H1 (cell line): ENCODE results near the gene AQP7. TPM values are rescaled to one million over a fixed set of nuclear protein-coding genes. Genes with fewer than 3 reads are reported as not detected.

Experiments used
- CTCF ChIA-PET: fragments of 300-600 bp; sonication (Branson Sonifier 250); formaldehyde crosslinking; loops from one replicate; lab custom pipeline; 2021; ENCODE audit not compliant: partially characterized antibody; lab: Charles Lee
- POLR2A ChIA-PET: fragments of 300-600 bp; sonication (Branson Sonifier 250); formaldehyde crosslinking; loops from one replicate; lab custom pipeline; 2021; ENCODE audit warnings: inconsistent platforms; ENCODE audit not compliant: partially characterized antibody; lab: Charles Lee
- DNase-seq, 2 experiments: peaks; one replicate each; pipeline versions ENCODE4 v3.0.0 to v3.0.0-alpha.2; 2010 to 2022; ENCODE audit warnings: low spot score in 2 of 2, low read depth in 1 of 2, mixed read lengths in 1 of 2
- FAIRE-seq: peaks from 2 replicates; lab custom pipeline; 2011; peaks lifted over from hg19 to GRCh38; lab: Jason Lieb, UNC
- H2AFZ ChIP-seq: 2 replicates; pipeline ENCODE4 v1.8.1; 2012; ENCODE audit warnings: low read length, inconsistent platforms
- H2AK5ac ChIP-seq: 2 replicates; pipeline ENCODE4 v1.6.1; 2013; ENCODE audit warnings: low read depth, low read length
- H2BK120ac ChIP-seq: replicated peaks from 2 replicates; pipeline ENCODE3; 2013; ENCODE audit warnings: low read depth, low read length, inconsistent platforms
- H2BK12ac ChIP-seq: 2 replicates; pipeline ENCODE4 v1.6.1; 2013; ENCODE audit warnings: low read depth, low read length
- H2BK15ac ChIP-seq: 2 replicates; pipeline ENCODE4 v1.6.1; 2013; ENCODE audit warnings: low read length
- H2BK20ac ChIP-seq: 2 replicates; pipeline ENCODE4 v1.6.1; 2013; ENCODE audit warnings: low read length
- H2BK5ac ChIP-seq: 2 replicates; pipeline ENCODE4 v1.6.1; 2013; ENCODE audit warnings: low read depth, low read length
- H3K14ac ChIP-seq: 2 replicates; pipeline ENCODE4 v1.6.1; 2013; ENCODE audit warnings: inconsistent platforms; ENCODE audit not compliant: insufficient read length
- H3K18ac ChIP-seq: 2 replicates; pipeline ENCODE4 v1.6.1; 2013; ENCODE audit warnings: low read length; ENCODE audit errors: extremely low read depth
- H3K23ac ChIP-seq: 2 replicates; pipeline ENCODE4 v1.6.1; 2013; ENCODE audit warnings: inconsistent platforms; ENCODE audit not compliant: insufficient read length
- H3K23me2 ChIP-seq: 2 replicates; pipeline ENCODE4 v1.6.1; 2013; ENCODE audit warnings: low read depth, low read length
- H3K27ac ChIP-seq: 2 replicates; pipeline ENCODE4 v1.6.1; 2011; ENCODE audit warnings: low read depth, low read length, inconsistent platforms
- H3K27me3 ChIP-seq, 4 experiments: replicated peaks in 1 of 4; 1 replicate in 1 of 4; 2 replicates in 3 of 4; pipeline versions ENCODE4 v1.6.1 to v1.8.1; 2011 to 2013; ENCODE audit warnings: low read length in 3 of 4, mild to moderate bottlenecking in 3 of 4, inconsistent platforms in 2 of 4, mixed read lengths in 2 of 4, moderate library complexity in 1 of 4; ENCODE audit not compliant: control insufficient read depth in 3 of 4, insufficient read depth in 3 of 4; ENCODE audit errors: extremely low read depth in 1 of 4
- H3K36me3 ChIP-seq, 4 experiments: 2 replicates each; pipeline versions ENCODE4 v1.6.1 to v1.8.1; 2011 to 2013; ENCODE audit warnings: mild to moderate bottlenecking in 4 of 4, low read length in 3 of 4, moderate library complexity in 2 of 4, control low read depth in 1 of 4, inconsistent platforms in 1 of 4; ENCODE audit not compliant: insufficient read depth in 4 of 4, control insufficient read depth in 2 of 4
- H3K4ac ChIP-seq: replicated peaks from 2 replicates; pipeline ENCODE3; 2013; ENCODE audit warnings: low read length, low read depth, mixed read lengths, inconsistent platforms; ENCODE audit not compliant: insufficient read length
- H3K4me1 ChIP-seq, 4 experiments: replicated peaks in 1 of 4; 1 replicate in 1 of 4; 2 replicates in 3 of 4; pipeline versions ENCODE4 v1.6.1 to v1.8.1; 2011 to 2013; ENCODE audit warnings: low read length in 3 of 4, inconsistent platforms in 2 of 4, mixed read lengths in 1 of 4; ENCODE audit not compliant: insufficient read depth in 4 of 4, control insufficient read depth in 3 of 4
- H3K4me2 ChIP-seq, 2 experiments: 2 replicates each; pipeline versions ENCODE4 v1.6.1 to v1.8.1; 2011 to 2013; ENCODE audit warnings: low read depth in 2 of 2, low read length in 2 of 2, control low read depth in 1 of 2, inconsistent platforms in 1 of 2, mild to moderate bottlenecking in 1 of 2; ENCODE audit not compliant: insufficient read depth in 1 of 2
- H3K4me3 ChIP-seq, 4 experiments: fragments of 200-600, 300-600 bp in 1 of 4; sonication (generic), shearing (Covaris generic), sonication (Bioruptor Twin) in 1 of 4; 2 replicates each; pipeline versions ENCODE4 v1.5.1 to v1.8.1; 2011 to 2016; ENCODE audit warnings: low read length in 4 of 4, low read depth in 3 of 4, control low read depth in 2 of 4, inconsistent platforms in 2 of 4, mild to moderate bottlenecking in 2 of 4, mixed read lengths in 1 of 4, moderate library complexity in 1 of 4; ENCODE audit not compliant: insufficient read depth in 2 of 4; ENCODE audit errors: extremely low read depth in 1 of 4
- H3K56ac ChIP-seq: replicated peaks from 2 replicates; pipeline ENCODE3; 2013; ENCODE audit warnings: low read depth, mild to moderate bottlenecking, mixed read lengths, low read length, inconsistent platforms; ENCODE audit not compliant: insufficient read length
- H3K79me1 ChIP-seq: 2 replicates; pipeline ENCODE4 v1.6.1; 2013; ENCODE audit warnings: low read depth, low read length, control low read depth
- H3K79me2 ChIP-seq, 2 experiments: 2 replicates each; pipeline versions ENCODE4 v1.6.1 to v1.8.1; 2012 to 2013; ENCODE audit warnings: low read length in 2 of 2, mild to moderate bottlenecking in 2 of 2, inconsistent platforms in 1 of 2; ENCODE audit not compliant: insufficient read depth in 2 of 2, control insufficient read depth in 1 of 2
- H3K9ac ChIP-seq, 4 experiments: replicated peaks in 1 of 4; 1 replicate in 1 of 4; 2 replicates in 3 of 4; pipeline versions ENCODE4 v1.6.1 to v1.8.1; 2011 to 2013; ENCODE audit warnings: low read depth in 3 of 4, low read length in 3 of 4, control low read depth in 2 of 4, mild to moderate bottlenecking in 2 of 4, moderate library complexity in 2 of 4, inconsistent platforms in 1 of 4; ENCODE audit errors: extremely low read depth in 1 of 4
- H3K9me3 ChIP-seq, 2 experiments: 2 replicates each; pipeline versions ENCODE4 v1.6.1 to v1.8.1; 2012 to 2013; ENCODE audit warnings: mild to moderate bottlenecking in 2 of 2, moderate library complexity in 2 of 2, control low read depth in 1 of 2, inconsistent platforms in 1 of 2, low read depth in 1 of 2, low read length in 1 of 2, mixed read lengths in 1 of 2; ENCODE audit not compliant: insufficient read depth in 2 of 2
- H4K20me1 ChIP-seq, 2 experiments: replicated peaks in 1 of 2; 2 replicates each; pipeline versions ENCODE3 to v1.8.1; 2011 to 2013; ENCODE audit warnings: inconsistent platforms in 2 of 2, low read length in 2 of 2, mild to moderate bottlenecking in 1 of 2; ENCODE audit not compliant: insufficient read depth in 2 of 2, control insufficient read depth in 1 of 2
- H4K5ac ChIP-seq: 2 replicates; pipeline ENCODE4 v1.6.1; 2013; ENCODE audit warnings: low read length, low read depth, mixed read lengths, inconsistent platforms; ENCODE audit not compliant: insufficient read length
- H4K8ac ChIP-seq: 2 replicates; pipeline ENCODE4 v1.8.0; 2013; ENCODE audit warnings: mild to moderate bottlenecking, moderate library complexity, low read length, inconsistent platforms; ENCODE audit not compliant: insufficient read depth; ENCODE audit errors: extremely low read depth
- H4K91ac ChIP-seq: replicated peaks from 2 replicates; pipeline ENCODE3; 2013; ENCODE audit warnings: low read length, mixed read lengths, inconsistent platforms; ENCODE audit not compliant: insufficient read length
- CEBPB ChIP-seq: IDR thresholded peaks from 2 replicates; pipeline ENCODE4 v1.6.1; 2012; ENCODE audit warnings: low read depth, low read length
- EZH2 ChIP-seq: fragments of 200-600 bp; sonication (generic); IDR thresholded peaks from 2 replicates; pipeline ENCODE4 v1.7.1; 2012; ENCODE audit warnings: low read depth, mild to moderate bottlenecking, moderate library complexity, low read length, inconsistent platforms; ENCODE audit not compliant: severe bottlenecking
- PHF8 ChIP-seq: fragments of 200-600 bp; sonication (generic); conservative IDR thresholded peaks from 2 replicates; pipeline ENCODE4 v1.7.1; 2012; ENCODE audit warnings: low read depth, mild to moderate bottlenecking, inconsistent platforms, low read length, moderate library complexity
- RAD21 ChIP-seq, 2 experiments: IDR thresholded peaks in 1 of 2; conservative IDR thresholded peaks in 1 of 2; 2 replicates each; pipeline ENCODE4 v1.6.1; 2011; ENCODE audit warnings: low read depth in 2 of 2, low read length in 2 of 2, improper control_type of control experiment in 1 of 2, inconsistent platforms in 1 of 2, mild to moderate bottlenecking in 1 of 2, moderate library complexity in 1 of 2
- RNF2 ChIP-seq: fragments of 200-900, 300-1000 bp; sonication (generic); IDR thresholded peaks from 2 replicates; pipeline ENCODE4 v1.7.1; 2016; ENCODE audit warnings: borderline replicate concordance, low read depth, mild to moderate bottlenecking, antibody characterized with exemption, low read length; ENCODE audit not compliant: poor library complexity, severe bottlenecking; ENCODE audit errors: missing control alignments
- SAP30 ChIP-seq: fragments of 300-600 bp; sonication (generic); IDR thresholded peaks from 2 replicates; pipeline ENCODE4 v1.7.1; 2012; ENCODE audit warnings: low read length, moderate library complexity, mild to moderate bottlenecking, inconsistent platforms; ENCODE audit not compliant: insufficient read depth, insufficient replicate concordance
- SUZ12 ChIP-seq: fragments of 200-600 bp; sonication (generic); IDR thresholded peaks from 2 replicates; pipeline ENCODE4 v1.6.1; 2012; ENCODE audit warnings: mild to moderate bottlenecking, inconsistent platforms, low read length, moderate library complexity, mixed read lengths
- TBP ChIP-seq: IDR thresholded peaks from 2 replicates; pipeline ENCODE4 v1.6.1; 2011; ENCODE audit warnings: low read depth, low read length, improper control_type of control experiment
- YY1 ChIP-seq: IDR thresholded peaks from 2 replicates; pipeline ENCODE4 v1.6.1; 2011; ENCODE audit warnings: low read depth, mild to moderate bottlenecking, low read length
- WGBS, 2 experiments: shearing (Covaris generic) in 1 of 2; methylation state at CpG; one replicate each; pipeline versions ENCODE4 v1.1.6 to v1.1.7; 2013 to 2015; ENCODE audit warnings: low lambda C conversion rate in 2 of 2, mixed read lengths in 2 of 2, inconsistent platforms in 1 of 2, low coverage in 1 of 2, missing lambda C conversion rate in 1 of 2; ENCODE audit not compliant: insufficient replicate concordance in 2 of 2, insufficient coverage in 1 of 2, insufficient read length in 1 of 2; ENCODE audit errors: extremely low coverage in 1 of 2, missing lambda C conversion rate in 1 of 2; 5-methylcytosine and 5-hydroxymethylcytosine counted together
- polyA plus RNA-seq, 7 experiments: library from polyadenylated mRNA; depleted of rRNA in 3 of 7; stranded (reverse) in 5 of 7; unstranded in 2 of 7; fragments of >200 nt in 5 of 7; fragments of 200-250 nt in 2 of 7; gene quantifications; 1 replicate in 5 of 7; 2 replicates in 1 of 7; 4 replicates in 1 of 7; pipeline versions ENCODE4 v1.2.1 to v1.2.3, GENCODE V29; 2011 to 2013; ENCODE audit warnings: missing spikeins in 2 of 7, mixed read lengths in 2 of 7
- total RNA-seq: library from RNA; stranded (reverse); fragmentation: NEBNext Ultra II Directional; extraction: Animal tissue kit (Norgen Biotek cat#: 25700); gene quantifications from 2 replicates; pipeline ENCODE4 v1.2.1, GENCODE V29; 2021

AQP7 gene
- total and polyA plus RNA-seq, 2 of the 8 experiments (the other 6 are each of a cell fraction or from before 2014, with no cell fraction given) = not detected

- CTCF ChIA-PET = interaction anchor here (1.1 to 11.2 kb wide), 11 partner anchors 9 to 351 kb away, joined by 4 to 154 read pairs (median 37); partner anchors contain the start of genes AQP3 and AQP7
- Histone ChIP-seq H3K4me2 (no peak overlapping the region), H3K9me3 (no peaks in the 10 kb centered on the region), H2BK5ac (no peak overlapping the region), H2AK5ac (no peak overlapping the region), H3K14ac (no peak overlapping the region), H3K79me2 (no peaks in the 10 kb centered on the region), H2BK12ac (no peak overlapping the region), H3K79me1 (no peaks in the 10 kb centered on the region; the same call in 1 of the 2 replicates), H2BK20ac (no peak overlapping the region), H3K56ac (no peak overlapping the region), H4K20me1 (no peaks in the 10 kb centered on the region), H3K4ac (no peak overlapping the region), H3K4me3 (no peak overlapping the region)
- DNase-seq (no peak), FAIRE-seq (no peak)
- POLR2A ChIA-PET = interaction anchor here (0.9 to 1.9 kb wide), 4 partner anchors 10 to 81 kb away, joined by 3 to 6 read pairs (median 4); no protein-coding TSS in a partner anchor
- TF ChIP-seq EZH2 = no peak
- TF ChIP-seq PHF8 = no peak
- no peak for TF ChIP-seq YY1
- TF ChIP-seq TBP = no peak
- no peak for TF ChIP-seq RNF2
- TF ChIP-seq CEBPB = no peak
- no peak for TF ChIP-seq RAD21 (IDR thresholded peaks at IDR 0.05 in 1 of 2, conservative IDR thresholded peaks at IDR 0.05 in 1 of 2; ENCODE audit: low read depth in 2 of 2, low read length in 2 of 2)
- TF ChIP-seq SUZ12 = no peak
- TF ChIP-seq SAP30 = no peak
- TF ChIP-seq, all 59 proteins: peak for 0
- Histone ChIP-seq H3K27me3 (no peaks in the 10 kb centered on the region; a peak in 1 of 7 replicates), H3K23me2 (no peaks in the 10 kb centered on the region), H3K4me1 (no peaks in the 10 kb centered on the region; a peak in 2 of 7 replicates), H4K91ac (no peak overlapping the region), H3K23ac (no peak overlapping the region), H4K8ac (no peak overlapping the region), H3K9ac (no peak overlapping the region), H3K27ac (no peak overlapping the region), H2AFZ (no peak overlapping the region), H3K18ac (no peak overlapping the region), H2BK120ac (no peak overlapping the region), H3K36me3 (peaks cover 0 to 15% (median 8%) of the 10 kb centered on the region in 4 experiments; a peak in 5 of 8 replicates), H2BK15ac (0 out of 2 replicates have a peak overlapping the region, but pooled peaks have one; percentile 16), H4K5ac (no peak overlapping the region)
- 78% methylated on average over 3 of the region's 4 CpGs; no CpG with 5 or more reads in 1 of the 2 experiments for WGBS, 2 experiments
Observed at GRCh38 chr9:33372900-33373299, 29.5 kb downstream of the AQP7 start.
